A549 treated with dexamethasone at 1 μM for 4 hours (cell line): ENCODE measurements around the gene LFNG. TPM values are rescaled to one million over a fixed set of nuclear protein-coding genes. Genes with fewer than 3 reads are reported as not detected.

ENCODE experiments used
- total RNA-seq: library from RNA; stranded (reverse); fragments of 200-300 nt; extraction: Qiagen RNA extraction; gene quantifications from 5 replicates; pipeline ENCODE4 v1.2.3, GENCODE V29; 2022

The LFNG gene, protein sequence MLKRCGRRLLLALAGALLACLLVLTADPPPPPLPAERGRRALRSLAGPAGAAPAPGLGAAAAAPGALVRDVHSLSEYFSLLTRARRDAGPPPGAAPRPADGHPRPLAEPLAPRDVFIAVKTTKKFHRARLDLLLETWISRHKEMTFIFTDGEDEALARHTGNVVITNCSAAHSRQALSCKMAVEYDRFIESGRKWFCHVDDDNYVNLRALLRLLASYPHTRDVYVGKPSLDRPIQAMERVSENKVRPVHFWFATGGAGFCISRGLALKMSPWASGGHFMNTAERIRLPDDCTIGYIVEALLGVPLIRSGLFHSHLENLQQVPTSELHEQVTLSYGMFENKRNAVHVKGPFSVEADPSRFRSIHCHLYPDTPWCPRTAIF
- 9.4 to 18.4 TPM (median 15.7 TPM) in 5 replicates for total RNA-seq

GRCh38 chr7:2519119-2519930 lies at the start of gene LFNG:
Gene LFNG (plus strand): TSS chr7:2519774. CDS start chr7:2519862, 88 bp downstream.

GRCh38 chr7:2476298-2476697 lies 43.3 kb upstream of the LFNG start, which contains the start of gene GRIFIN:
Gene GRIFIN (minus strand): TSS chr7:2476398. CDS start chr7:2476383, 15 bp downstream.

DNA sequence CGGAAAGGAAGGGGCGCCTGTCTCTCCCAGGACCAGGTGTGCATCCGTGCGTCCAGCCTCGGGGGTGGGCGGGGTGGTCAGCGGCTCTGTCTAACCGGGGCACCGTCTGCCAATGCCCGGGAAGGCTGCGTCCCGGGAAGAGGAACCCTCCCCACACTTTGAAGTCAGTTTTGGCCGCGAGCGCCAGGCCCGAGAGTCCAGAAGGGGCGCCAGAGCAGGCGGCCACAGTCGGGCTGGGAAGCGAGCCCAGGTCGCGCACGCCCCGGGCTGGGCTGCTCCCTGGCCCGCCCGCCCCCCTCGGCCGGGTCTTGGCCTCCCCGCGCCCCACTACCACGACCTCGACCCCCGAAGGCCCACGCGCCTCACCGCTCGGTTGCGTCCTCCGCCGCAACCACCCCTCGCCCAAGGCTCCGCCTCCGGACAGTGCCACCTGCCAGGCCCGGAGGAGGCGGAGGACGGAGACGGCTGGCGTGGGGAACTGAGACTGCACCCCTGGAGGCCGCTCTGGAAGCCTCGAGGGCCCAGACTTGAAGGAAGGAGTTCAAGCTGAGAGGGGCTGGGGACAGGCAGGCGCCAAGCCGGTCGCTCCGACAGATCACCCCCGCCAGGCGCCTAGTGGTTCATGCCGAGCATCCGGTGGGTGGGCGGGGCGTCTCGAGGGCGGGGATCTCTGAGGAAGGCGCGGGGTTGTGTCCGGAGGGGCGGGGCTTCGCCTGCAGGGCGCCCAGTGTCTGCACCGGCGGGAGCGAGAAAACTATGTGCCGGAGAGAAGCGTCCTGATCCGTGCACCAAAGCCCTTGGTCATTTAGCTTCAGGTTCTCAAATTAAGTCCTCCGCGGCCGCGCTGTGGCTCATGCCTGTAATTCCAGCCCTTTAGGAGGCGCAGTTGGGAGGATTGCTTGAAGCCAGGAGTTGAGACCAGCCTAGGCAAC lies 35.8 kb downstream of the LFNG start, which contains the start of gene BRAT1:
TSS of gene BRAT1 (minus strand) at position 404 of the 932 bp plus-strand sequence. CDS start 1,093 bp downstream, outside the sequence.

DNA sequence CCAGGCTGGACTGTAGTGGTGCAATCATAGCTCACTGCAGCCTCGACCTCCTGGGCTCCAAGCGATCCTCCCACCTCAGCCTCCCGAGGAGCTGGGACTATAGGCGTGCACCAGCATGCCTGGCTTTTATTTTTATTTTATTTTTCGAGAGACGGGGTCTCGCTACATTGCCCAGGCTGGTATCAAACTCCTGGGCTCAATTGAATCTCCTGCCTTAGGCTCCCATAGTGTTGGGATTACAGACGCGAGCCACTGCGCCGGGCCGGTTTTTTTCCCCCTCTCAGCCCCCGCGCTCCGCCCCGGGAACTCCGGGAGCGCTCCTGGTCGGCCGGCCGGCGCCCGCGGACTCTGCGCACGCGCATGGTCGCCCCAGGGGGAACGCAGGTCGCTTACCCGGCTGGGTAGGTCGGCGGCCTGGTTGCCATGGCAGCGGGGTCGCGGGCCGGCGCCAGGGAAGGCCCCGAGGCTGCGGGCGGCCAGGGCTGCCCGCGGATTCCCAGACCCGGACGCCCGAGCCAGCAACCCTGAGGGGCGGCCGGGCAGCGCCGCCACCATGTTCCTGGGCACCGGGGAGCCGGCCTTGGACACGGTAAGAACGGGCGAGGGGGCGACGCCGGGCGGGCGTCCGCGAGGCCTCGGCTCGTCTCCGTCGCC lies 39.2 kb downstream of the LFNG start, which contains the start of gene IQCE:
TSS of gene IQCE (plus strand) at position 351 of the 654 bp plus-strand sequence. CDS start at position 554, 203 bp downstream.

Other genes with a start within 250 kb of the LFNG start
- gene SNX8, start 205.3 kb upstream of the LFNG start, total RNA-seq, result 72.1 to 140 TPM (median 129 TPM) in 5 replicates
- 237 to 252 TPM (median 244 TPM) in 5 replicates for gene EIF3B, start 164.9 kb upstream of the LFNG start, total RNA-seq
- gene CHST12, start 116.2 kb upstream of the LFNG start, total RNA-seq, result 7.0 to 14.4 TPM (median 11.8 TPM) in 5 replicates
- gene GRIFIN, start 43.4 kb upstream of the LFNG start, total RNA-seq, result not detected in 5 replicates
- gene BRAT1, start 35.8 kb downstream of the LFNG start, total RNA-seq, result 18.6 to 33.1 TPM (median 32.1 TPM) in 5 replicates
- gene IQCE, start 39.2 kb downstream of the LFNG start, total RNA-seq, result 7.8 to 13.0 TPM (median 12.2 TPM) in 5 replicates
- 31.0 to 59.3 TPM (median 54.6 TPM) in 5 replicates for gene TTYH3, start 112.2 kb downstream of the LFNG start, total RNA-seq
- gene AMZ1, start 168.4 kb downstream of the LFNG start, total RNA-seq, result 0.02 to 0.12 TPM (median 0.08 TPM) in 5 replicates